NCI-H524 treated with DMSO at 0.1 percent for 48 hours (cell line): ENCODE measurements around the gene CHEK1.
A peak's percentile ranks its signal among the peaks of the same experiment; 100 is the strongest.

ENCODE experiments used
- DNase-seq: peaks from one replicate; lab custom pipeline; 2025; lab: John Stamatoyannopoulos, UW

CHEK1 gene

DNA sequence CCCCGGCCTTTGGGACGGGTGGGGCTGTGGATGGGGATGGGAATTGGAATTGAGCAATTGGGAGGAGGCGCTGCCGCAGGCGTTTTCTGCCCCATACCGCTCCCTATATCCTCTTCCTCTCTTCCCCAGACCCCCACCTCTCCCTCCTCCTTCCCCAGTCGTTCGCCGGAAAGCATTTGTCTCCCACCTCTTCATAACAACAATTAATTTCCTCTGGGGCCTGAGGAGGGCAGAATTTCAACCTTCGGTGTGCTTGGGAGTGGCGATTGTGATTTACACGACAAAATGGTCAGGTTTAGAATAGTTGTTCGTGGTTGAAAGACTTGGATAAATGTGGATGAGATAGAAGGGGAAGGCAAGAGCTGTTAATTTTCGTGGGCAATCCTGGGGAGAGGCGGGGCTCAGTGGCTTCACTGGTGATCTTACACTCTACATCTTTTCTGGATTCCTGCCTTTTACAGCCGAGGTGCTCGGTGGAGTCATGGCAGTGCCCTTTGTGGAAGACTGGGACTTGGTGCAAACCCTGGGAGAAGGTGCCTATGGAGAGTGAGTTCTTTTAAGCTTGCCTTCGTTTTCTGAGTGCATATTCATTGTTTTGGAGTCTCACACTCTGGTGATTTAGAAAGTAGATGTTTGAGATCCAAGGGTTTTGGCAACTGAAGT is 1.5 kb downstream of the CHEK1 start:
- peak; percentile 58 for DNase-seq

DNA sequence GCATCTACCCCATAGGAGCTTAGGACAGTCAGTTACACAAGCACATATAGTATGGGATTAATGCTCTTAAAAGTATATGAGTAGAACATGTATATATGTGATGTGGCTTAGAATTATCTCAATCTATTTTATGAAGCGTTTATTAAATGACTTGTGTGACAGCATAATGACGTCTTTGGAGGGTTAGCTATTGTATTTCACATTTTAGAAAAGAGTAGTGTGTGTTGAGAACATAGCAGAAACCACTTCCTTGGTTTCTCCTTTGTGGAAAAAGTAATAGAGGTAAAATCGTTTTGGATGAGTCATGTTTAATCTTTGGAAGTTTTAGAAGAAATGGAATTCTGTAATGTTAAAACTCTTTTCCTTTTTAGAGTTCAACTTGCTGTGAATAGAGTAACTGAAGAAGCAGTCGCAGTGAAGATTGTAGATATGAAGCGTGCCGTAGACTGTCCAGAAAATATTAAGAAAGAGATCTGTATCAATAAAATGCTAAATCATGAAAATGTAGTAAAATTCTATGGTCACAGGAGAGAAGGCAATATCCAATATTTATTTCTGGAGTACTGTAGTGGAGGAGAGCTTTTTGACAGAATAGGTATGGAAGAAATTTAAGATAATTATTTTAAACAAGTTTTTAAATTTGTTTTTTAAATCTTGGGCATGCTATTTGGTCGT is 2.4 kb downstream of the CHEK1 start:
- no peak for DNase-seq

DNA sequence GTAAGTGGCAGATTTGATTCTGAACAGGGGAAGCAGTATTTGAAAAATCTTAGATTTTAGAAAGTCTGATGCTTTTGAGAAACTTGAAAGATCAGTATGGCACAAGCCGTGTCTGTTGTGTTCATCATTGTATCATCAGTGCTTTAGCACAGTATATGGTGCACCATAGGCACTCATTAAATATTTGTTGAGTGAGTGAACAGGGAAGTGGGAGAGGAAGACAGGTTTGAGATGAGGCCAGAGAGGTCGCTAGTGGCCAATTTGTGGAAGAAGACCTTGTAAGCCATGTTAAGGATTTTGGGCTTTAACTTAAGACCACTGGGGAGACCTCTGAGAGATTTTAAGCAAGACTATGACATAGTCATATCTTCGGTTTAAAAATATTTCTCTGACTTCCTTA is 12.9 kb downstream of the CHEK1 start:
- no peak for DNase-seq

- DNase-seq = no peak
These were observed 13.4 kb downstream of the CHEK1 start for GRCh38 chr11:125638315-125638714.

GRCh38 chr11:125645871-125646270 is 20.9 kb downstream of the CHEK1 start:
- no peak for DNase-seq

- DNase-seq = no peak
These were observed 24.7 kb downstream of the CHEK1 start for GRCh38 chr11:125649465-125650166.

DNA sequence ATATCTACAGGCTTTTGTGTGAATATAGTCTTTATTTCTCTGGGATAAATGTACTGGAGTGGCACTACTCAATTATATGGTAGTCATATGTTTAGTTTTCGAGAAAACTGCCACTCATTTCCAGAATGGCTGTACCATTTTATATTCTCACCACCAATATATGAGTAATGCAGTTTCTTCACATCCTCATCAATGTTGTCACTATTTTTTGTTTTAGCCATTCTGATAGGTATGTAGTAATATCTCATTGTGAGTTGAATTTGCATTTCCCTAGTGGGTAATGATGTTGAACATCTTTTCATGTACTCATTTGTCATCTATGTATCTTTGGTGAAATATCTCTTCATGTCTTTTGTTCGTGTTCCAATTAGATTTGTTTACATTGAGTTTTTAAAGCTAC is 37.7 kb downstream of the CHEK1 start:
- no peak for DNase-seq

- DNase-seq = no peak
These were observed 38.9 kb downstream of the CHEK1 start for GRCh38 chr11:125663910-125664309.

DNA sequence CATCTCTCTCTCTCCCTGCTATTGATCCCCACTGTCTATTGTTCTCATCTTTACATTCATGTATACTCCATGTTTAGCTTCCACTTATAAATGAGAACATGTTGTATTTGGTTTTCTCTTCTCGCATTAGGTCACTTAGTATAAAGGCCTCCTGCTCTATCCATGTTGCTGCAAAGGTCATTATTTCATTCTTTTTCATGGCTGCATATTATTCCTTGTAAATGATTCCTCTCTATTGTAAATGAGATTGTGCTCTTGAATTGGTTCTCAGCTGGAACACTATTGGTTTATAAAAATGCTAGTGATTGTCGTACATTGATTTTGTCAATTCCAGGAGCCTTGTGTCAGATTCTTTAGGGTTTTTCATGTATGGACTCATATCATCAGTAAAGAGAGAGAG is 42.2 kb downstream of the CHEK1 start:
- DNase-seq = no peak

- no peak for DNase-seq
These were observed 45.2 kb downstream of the CHEK1 start for GRCh38 chr11:125670172-125670571.

DNA sequence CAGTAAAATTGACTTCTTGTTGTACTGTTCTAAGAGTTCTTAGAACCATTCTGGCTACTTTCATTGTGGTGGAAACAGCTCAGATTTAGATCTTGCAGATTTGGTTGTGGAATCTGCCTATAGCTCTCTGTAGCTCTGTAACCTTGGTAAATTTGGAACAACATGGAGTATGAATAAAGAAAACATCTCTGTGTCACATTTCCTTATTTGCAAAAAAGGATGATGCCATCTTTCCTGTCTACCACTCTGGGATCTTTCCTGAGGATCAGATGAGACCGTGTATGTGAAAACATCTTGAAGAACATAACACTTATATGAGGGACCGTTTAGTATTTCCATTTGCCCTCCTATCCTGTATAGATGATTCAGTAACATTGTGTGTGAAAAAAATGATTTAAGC is 46.6 kb downstream of the CHEK1 start:
- no peak for DNase-seq

DNA sequence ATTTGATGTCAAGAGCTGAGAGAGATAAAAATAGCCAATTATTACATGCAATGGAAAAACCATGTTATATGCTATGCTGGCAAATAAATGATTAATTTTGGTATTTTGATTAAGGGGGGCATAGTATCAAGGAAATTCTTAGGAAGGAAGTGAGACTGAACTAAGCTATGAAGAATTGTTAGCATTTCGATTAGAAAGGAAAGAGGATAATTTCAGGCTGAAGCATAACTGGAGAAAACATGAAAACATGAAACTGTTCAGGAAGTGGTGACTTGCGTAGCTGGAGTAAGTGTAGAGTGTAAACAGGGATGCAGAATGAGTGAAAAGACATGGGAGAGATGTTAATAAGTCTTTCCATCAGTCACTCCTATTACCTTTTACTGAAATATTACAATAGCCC is 49.2 kb downstream of the CHEK1 start:
- no peak for DNase-seq

DNA sequence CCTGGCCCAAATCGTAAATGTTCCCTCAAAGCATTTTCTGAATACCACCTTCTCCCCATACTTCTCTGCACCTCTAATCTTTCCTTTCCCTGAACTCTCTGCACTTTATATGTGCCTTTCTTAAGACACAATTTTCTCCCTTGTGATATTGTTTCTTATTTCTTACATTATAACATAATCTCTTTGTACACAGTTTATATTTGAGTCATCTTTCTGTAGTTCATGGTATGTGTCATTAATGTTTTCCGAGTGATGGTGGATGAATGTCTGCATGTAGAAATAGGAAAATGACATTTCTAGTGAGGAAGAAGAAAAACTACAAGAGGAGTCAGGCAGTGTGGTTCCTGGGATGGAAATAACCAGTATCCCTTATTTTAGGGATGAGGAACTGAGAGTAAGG is 50.2 kb downstream of the CHEK1 start:
- no peak for DNase-seq

GRCh38 chr11:125679397-125679796 is 54.4 kb downstream of the CHEK1 start:
- no peak for DNase-seq

- DNase-seq = no peak
These were observed 54.9 kb downstream of the CHEK1 start for GRCh38 chr11:125679837-125680236.

DNA sequence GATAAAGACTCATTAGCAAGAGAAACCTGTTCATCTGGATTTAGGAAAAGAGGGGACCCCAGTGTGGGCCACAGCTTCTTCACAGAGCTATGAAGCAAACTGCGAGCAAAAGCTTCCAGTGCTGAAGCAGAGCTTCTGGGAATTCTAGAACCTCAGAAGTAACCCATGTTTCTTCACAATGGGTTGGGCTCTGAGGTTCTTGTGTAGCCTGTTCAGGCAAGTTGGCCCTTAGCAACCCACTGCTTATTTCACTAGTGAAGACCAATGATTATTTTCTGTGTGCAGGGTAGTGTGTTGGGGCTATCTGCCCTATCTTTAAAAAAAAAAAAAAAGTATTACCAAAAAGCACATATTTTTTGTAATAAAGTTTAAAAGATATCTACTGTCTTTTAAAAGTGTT is 55.8 kb downstream of the CHEK1 start, which contains the start of gene ACRV1:
Gene ACRV1 (minus strand): TSS at position 101 of the 400 bp plus-strand sequence. CDS start 67 bp downstream, at position 34.
- DNase-seq = no peak

DNA sequence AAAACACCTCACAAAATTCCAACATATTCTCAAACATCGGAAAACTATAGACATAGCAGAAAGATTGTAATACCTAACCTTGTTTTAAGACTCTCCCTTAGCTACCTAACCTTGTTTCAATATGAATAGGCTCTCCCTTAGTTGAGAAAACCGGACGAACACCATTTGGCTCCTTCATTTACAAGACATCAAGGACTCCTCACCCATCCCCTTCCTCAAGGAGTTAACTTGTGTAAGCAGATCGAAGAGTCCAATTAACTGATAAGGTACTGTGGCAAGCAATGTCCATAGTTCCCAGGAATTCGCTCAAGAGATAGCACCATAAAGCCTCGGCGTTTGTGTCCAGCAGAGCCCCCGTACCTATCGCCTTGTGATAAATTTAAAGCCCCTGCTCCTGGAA is 60.3 kb downstream of the CHEK1 start:
- no peak for DNase-seq

GRCh38 chr11:125688066-125688465 is 63.1 kb downstream of the CHEK1 start:
- DNase-seq = no peak

DNA sequence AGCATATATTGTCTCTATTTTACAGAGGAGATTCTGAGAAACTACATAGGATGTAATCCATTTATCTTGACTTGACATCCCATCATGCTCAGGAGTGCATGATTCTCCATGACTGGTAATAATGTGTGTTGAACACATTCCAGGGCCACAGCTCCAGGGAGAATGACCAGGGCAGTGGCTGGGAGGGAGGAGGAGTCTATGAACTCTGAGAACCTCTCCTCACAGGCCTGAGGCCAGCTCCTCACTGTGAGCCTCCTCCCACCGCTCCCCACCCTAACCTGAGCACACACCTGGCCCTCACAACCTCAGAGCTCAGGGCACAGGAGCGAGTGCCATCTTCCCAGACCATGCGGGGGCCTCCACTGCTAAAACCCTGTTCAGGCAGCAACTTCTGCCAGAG is 63.7 kb downstream of the CHEK1 start:
- DNase-seq = no peak

DNA sequence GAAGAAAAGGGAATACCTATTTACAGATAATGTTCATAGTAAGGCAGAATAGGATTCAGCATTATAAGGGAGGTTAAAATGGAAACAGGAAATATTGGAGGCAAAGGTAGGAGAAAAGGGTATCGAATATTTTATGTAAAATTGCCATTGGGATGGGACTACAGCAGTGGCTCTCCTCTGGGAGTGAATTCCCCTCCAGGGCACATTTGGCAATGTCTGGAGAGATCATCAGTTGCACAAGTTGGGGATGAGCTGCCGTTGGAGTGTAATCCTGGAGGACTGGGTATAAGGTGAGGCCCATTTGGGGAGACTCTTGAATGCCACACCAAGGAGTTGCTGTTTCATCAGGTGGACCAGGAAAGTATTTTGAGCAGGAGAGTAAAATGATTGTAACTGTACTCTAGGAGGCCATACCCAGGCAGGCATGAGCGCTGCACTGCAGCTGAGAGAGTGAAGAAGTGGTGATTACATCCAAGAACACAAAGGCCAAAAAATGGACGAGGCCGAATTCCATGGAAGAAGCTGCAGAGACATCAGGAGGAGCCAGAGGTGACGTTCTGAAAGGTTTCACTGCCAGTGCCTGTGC is 64.4 kb downstream of the CHEK1 start:
- no peak for DNase-seq

DNA sequence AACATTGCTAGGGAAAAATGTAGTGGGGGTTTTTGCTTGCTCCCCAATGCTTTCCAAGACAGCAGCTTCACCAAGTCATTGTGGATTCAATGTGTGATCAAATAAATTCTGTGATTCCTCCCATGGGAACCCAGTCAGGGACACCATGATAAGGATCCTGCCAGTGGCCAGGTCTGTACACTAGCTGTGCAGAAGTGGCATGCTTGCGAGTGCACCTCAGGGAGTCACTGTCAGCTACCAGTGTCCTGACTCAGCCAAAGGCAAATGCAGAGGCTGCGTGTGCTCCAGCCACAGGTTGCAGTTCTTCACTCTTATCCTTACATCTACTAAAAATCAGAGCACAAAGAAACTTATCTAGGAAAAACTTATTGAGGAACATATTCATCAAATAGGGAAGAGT is 65.0 kb downstream of the CHEK1 start:
- DNase-seq = no peak

DNA sequence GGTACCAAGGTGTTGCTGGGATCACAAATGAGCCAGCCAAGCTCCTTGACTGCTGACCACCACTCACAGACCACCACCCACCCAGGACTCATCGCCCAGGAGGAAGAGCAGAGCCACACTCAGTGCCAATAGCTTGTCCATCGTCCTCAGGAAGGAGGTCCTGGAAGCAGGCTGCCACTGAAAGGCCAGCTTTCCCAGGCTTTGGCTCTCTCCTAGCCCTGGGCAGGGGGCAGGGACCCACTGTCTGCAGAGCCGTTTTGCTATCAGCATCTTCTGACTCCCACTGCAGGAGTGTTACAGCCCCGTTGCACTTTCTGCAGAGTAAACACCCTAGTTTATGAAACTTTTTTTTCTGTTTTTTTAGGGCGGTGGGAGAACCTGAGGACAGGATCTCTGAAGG is 67.9 kb downstream of the CHEK1 start:
- no peak for DNase-seq

GRCh38 chr11:125694951-125695350 is 70.0 kb downstream of the CHEK1 start:
- DNase-seq = no peak
